HG03064 (cell line): ENCODE results near the gene PCCA.
"Not testable (repeated sequence)": the region's sequence is repeated elsewhere in the genome, so short reads cannot be mapped to it uniquely, and the experiment has no call there.

ENCODE experiments used
- ATAC-seq: cut with Tn5 transposase; IDR thresholded peaks from one replicate; pipeline ENCODE4 v1.9.1; 2021; ENCODE audit warnings: low read depth; ENCODE audit not compliant: unreplicated experiment

The PCCA gene

DNA sequence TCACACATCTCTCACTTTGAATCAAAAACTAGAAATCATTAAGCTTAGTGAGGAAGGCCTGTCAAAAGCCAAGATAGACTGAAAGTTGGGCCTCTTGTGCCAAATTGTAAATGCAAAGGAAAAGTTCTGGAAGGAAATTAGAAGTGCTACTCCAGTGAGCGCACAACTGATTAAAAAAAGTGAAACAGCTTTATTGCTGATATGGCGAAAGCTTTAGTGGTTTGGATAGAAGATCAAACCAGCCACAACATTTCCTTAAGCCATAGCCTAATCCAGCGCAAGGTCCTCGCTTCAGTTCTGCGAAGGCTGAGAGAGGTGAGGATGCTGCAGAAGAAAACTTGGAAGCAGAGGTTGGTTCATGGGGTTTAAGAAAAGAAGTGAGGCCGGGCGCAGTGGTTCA, 7.6 kb downstream of the PCCA start:
- no peak for ATAC-seq

- ATAC-seq: no peak
These were observed 8.9 kb downstream of the PCCA start for GRCh38 chr13:100097821-100098220.

- ATAC-seq: no peak
These were observed 9.7 kb downstream of the PCCA start for GRCh38 chr13:100098445-100099116.

- not testable (repeated sequence) for ATAC-seq
These were observed 10.2 kb downstream of the PCCA start for GRCh38 chr13:100099117-100099445.

- no peak for ATAC-seq
These were observed 11.4 kb downstream of the PCCA start for GRCh38 chr13:100100115-100100879.

DNA sequence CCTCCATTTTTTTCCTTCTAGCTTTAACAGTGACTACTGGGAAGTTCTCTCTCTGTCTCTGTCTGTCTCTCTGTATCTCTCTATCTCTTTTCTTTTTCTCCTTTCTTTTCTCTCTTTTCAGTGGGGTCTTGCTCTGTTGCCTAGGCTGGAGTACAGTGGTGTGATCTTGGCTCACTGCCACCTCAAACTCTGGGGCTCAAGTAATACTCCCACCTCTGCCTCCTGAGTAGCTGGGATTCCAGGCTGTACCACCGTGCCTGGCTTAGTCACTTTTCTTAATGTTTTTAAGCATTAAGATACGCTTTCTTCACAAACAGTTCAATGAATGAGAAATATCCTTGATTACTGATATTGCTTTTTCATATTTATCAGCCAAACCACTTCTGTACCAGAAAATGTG, 13.1 kb downstream of the PCCA start:
- ATAC-seq: no peak

GRCh38 chr13:100106005-100106404, 17.1 kb downstream of the PCCA start:
- ATAC-seq: no peak

GRCh38 chr13:100106705-100107104, 17.8 kb downstream of the PCCA start:
- no peak for ATAC-seq

DNA sequence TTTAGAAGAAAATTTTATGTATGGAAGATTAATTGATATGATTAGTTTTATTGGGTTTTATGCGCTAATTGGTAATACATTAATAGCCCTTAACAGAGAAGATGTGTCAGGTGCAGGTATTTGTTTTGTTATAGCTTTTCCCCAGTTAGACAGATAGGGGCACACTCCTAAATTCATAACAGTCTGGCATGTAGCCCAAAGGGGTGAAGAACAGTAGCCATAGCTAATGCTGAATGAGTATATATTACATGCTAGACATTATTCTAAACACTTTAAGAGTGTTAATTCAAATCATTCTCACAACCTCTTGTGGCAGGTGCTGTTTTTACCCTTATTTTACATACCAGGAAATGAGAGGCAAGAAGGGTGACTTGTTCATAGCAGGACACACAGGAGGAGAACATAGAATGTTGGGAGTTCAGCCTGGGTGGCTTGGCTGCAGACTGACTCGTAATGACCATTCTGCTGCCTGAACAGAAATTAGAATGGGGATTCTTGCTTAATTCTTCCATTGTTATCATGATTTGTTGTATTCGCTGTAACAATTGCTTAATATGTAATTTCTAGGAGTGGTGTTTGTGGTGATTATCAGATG, 20.1 kb downstream of the PCCA start:
- ATAC-seq: peak; percentile 59

DNA sequence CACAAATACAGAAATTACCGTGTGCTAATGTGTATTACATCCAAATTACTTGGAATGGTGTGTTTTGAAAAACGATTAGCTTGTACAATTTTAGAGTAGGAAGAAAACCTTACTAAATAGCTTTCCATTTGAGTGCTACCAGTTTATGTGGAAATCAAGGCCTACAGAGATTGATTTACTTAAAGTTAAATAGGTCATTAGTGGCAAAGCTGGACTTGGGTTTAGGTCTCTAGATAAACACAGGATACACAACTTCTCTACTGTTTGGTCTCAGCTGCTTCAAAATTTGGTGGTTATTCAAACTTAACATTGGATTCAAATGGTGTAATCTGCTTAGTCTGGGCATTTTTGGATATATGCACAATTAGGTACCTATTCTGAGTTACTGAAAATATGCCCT, 21.4 kb downstream of the PCCA start:
- no peak for ATAC-seq

DNA sequence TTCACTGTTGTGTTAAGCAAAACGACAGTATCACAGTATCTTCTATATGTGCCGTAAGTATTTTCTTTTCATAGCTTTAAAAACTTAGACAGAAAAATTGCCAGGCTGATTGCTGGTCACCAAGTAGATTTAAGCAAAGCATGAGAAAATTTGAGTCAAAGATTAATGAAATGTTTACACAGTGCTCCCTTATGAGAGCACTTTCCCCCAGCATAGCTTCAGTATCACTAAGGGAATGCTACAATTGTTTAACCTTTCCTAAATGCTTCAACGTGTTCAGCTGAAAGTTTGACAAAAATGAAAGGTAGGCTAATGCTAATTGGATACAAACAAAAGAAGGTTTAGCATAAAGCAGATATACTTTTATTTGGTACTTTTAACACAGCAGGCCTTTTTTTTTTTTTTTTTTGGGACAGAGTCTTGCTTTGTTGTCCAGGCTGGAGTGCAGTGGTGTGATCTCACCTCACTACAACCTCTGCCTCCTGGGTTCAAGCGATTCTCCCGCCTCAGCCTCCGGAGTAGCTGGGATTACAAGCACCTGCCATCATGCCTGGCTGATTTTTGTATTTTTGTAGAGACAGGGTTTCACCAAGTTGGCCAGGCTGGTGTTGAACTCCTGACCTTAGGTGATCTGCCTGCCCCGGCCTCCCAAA, 23.4 kb downstream of the PCCA start:
- ATAC-seq: no peak

GRCh38 chr13:100115693-100116254, 26.9 kb downstream of the PCCA start:
- ATAC-seq: no peak

DNA sequence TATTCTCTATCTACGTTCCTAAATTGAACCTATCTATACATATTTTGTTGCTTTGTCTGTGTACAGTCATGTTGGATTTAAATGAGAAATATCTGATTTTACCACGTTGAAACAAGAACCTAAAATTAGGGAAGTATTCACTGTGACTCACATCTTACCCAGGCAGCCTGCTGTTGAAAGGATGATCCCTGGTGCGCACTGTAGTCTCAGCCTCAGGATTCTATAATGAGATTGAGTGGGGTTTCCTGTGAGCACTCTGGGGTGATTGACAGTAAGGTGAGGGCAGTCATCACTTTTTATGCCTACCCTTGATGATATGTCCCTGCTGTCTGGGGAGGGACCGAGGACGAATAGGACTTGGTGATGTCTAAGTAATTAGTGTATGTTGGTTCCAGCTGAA, 35.4 kb downstream of the PCCA start:
- no peak for ATAC-seq

- no peak for ATAC-seq
These were observed 37.1 kb downstream of the PCCA start for GRCh38 chr13:100125946-100126345.

- no peak for ATAC-seq
These were observed 39.5 kb downstream of the PCCA start for GRCh38 chr13:100128373-100128772.

DNA sequence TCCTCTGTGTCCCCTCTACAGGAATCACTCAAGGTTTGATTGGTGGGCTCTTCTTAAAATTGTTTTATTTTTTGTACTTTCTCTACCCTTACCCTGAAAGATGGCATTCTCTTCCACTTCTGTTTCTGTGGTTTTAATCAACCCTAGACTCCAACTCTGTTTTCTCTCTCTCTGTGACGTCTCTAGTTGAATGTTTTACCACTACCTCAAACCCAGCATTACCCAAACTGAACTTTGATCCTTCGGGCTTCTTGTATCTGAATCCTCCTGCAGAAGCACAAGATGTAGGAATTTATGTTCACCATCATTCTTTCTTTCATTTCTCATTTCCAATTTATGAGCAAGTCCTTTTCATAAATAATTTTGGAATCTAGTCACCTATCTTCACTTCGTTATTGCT, 39.9 kb downstream of the PCCA start:
- no peak for ATAC-seq

DNA sequence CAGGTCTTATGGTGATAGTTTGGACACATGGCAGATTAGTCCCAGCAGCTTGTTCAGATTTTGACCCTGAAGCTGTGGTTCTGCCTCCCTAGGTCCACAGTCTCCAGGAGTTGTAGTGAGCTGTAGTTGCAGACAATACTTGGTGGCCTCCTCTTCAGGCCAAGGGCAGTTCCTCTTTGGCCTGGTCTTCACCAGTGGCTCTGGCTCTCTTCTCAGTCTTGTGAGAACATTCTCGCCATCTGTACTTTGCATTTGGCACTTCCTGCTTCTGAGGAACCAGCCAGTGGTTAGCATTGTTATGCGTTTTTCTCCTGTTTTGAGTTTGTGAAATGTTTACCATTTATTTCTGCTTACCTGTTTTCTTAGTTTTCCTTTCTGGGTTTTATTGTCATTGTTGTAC, 40.7 kb downstream of the PCCA start:
- ATAC-seq: peak; percentile 71

GRCh38 chr13:100130092-100130491, 41.2 kb downstream of the PCCA start:
- ATAC-seq: no peak

DNA sequence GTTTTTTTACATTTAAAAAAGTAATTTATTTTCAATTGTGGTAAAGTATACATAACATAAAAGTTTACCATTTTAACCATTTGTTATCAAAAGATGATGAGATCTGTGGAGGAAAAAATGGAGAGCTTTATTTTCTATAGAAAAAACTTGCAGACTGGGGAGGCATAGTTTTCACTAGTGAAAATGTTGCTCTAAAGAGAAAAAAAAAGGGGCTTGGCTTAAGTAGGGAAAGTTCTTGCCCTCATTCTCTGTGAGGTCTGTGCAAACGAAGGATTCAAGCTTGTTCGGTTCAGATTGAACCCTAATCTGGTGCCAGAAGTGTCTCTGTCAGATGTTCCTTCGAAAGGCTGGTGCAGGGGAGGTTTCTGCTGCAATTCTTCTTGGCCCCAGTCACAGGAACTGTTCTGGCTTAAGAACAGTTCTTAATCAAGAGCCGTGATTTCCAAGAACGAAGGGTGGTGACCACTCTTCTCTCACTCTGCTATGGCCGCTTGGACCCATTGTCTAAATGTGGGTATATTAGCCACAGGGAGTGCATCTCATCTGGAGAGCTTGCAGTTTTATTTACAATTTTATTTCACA, 42.1 kb downstream of the PCCA start:
- no peak for ATAC-seq

DNA sequence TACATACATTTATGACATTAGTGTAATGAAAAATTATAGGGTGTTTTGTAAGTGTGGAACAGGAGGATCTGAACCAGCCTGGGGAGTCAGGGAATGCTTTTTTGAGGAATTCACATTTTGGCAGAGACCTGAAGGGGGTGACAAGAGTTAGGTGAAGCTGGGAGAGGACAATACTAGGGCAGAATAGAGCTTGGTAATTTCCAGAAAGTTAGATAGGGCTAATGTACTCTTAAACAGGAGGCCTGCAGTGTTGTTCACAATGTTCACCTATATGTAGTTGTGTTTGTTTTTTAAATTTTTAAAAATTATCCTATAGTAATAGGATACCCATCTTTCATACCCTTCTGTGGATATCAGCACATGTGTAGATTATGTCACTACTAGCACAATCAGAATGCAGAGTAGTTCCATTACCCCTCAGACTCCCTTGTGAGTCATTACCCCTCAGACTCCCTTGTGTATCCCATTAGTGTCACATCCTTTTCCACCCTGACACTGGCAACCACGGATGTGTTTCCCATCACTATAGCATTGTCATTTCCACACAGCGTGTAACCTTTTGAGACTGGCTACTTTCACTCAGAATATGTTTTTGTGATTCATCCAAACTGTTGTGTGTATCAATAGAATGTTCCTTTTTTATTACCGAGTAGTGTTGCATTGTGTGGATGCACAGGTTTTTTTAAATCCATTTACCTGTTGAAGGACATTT, 43.1 kb downstream of the PCCA start:
- no peak for ATAC-seq
